ENCODE measurements around the gene BTBD9.

Gene BTBD9

DNA sequence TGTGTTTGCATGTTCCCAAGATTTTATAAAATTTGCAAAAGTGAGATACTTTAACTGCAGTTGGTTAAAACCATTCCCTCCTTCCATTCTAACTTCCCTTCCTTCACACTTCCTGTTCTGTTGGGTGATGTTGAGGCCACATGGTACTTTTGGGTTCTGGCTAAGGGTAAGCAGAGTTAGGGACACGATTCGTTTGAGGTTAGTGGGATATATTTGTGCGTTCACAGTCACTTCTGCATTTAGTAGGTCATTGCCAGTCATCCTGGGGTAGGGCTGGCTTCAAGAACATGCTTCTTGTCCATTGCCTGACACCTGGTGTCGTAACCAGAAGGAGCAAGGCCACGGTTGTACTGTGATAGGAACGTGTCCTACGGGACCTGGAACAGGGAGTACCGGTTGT is 480.1 kb downstream of the BTBD9 start:
- Histone ChIP-seq H3K4me1 (ENCODE audit: insufficient read depth, insufficient read length) (peaks cover 2% of the 10 kb centered on the region), H3K9me3 (ENCODE audit: insufficient read depth, low read length) (no peaks in the 10 kb centered on the region), H3K27me3 (ENCODE audit: insufficient read depth, insufficient read length) (no peaks in the 10 kb centered on the region), H3K9ac (ENCODE audit: insufficient read length, low read depth) (no peak overlapping the region), H3K36me3 (ENCODE audit: insufficient read depth, insufficient read length, low read length) (peaks cover 3% of the 10 kb centered on the region), H3K4me3 (ENCODE audit: insufficient read length, low read depth) (no peak overlapping the region)
- no peak for TF ChIP-seq YY1 (IDR thresholded peaks at IDR 0.05; ENCODE audit: insufficient read depth, insufficient read length)
- TF ChIP-seq SUZ12 (IDR thresholded peaks at IDR 0.05; ENCODE audit: extremely low read depth, insufficient read depth, insufficient read length), result no peak
- no peak for TF ChIP-seq ZNF274 (IDR thresholded peaks at IDR 0.05; ENCODE audit: low read depth, low read length)
- DNase-seq (ENCODE audit: low read depth, low spot score), result no peak

DNA sequence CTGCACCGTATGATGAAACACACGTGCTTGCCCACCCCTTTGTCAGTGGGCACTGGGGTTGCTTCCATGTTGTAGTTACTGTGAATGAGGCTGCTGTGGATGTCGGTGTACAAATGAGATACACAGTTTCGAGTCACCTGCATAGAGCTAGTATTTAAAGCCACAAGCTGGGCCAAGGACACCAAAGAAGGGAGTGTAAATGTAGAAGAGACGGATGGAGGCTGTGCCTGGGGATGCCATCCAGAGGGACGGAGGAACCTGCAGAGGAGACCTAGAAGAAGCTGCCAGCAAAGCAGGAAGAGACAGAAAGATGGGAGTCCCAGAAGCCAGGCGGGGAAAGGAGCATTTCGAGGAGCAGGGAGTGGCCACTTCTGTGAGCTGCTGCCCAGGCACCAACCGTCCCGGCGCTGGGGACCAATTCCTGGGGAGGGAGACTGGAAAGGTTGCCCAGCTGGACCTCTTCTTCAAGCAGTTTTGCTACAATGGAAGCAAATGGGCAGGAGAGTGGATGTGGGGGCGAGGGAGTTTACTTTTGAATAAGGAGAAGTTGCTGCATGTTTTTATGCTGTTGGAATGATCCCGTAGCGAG is 480.9 kb downstream of the BTBD9 start:
- Histone ChIP-seq H3K4me1 (ENCODE audit: insufficient read depth, insufficient read length) (peaks cover 2% of the 10 kb centered on the region), H3K9me3 (ENCODE audit: insufficient read depth, low read length) (no peaks in the 10 kb centered on the region), H3K36me3 (ENCODE audit: insufficient read depth, insufficient read length, low read length) (peaks cover 3% of the 10 kb centered on the region), H3K4me3 (ENCODE audit: insufficient read length, low read depth) (no peak overlapping the region), H3K27me3 (ENCODE audit: insufficient read depth, insufficient read length) (no peaks in the 10 kb centered on the region), H3K9ac (ENCODE audit: insufficient read length, low read depth) (no peak overlapping the region)
- no peak for DNase-seq (ENCODE audit: low read depth, low spot score)
- no peak for TF ChIP-seq SUZ12 (IDR thresholded peaks at IDR 0.05; ENCODE audit: extremely low read depth, insufficient read depth, insufficient read length)
- no peak for TF ChIP-seq YY1 (IDR thresholded peaks at IDR 0.05; ENCODE audit: insufficient read depth, insufficient read length)
- TF ChIP-seq ZNF274 (IDR thresholded peaks at IDR 0.05; ENCODE audit: low read depth, low read length), result no peak

DNA sequence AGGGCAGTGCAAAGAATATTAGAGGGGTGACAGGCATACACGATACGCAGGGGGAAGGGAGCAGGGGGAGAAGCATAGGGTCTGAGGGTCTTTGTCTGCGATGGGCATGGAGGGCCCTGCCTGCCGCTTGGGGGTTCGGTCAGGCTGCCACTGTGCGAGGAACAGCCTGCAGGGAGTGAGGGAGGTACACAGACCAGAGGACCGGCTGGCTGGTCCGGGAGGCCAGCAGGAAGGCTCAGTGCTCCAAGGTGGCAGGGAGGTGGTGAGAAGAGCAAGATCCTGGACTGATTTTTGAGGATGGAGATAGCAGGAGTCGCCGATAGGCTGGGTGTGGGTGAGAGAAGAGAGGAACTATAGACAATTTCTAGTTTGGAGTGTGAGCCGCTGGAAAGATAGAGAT is 481.8 kb downstream of the BTBD9 start:
- H3K4me3 ChIP-seq (ENCODE audit: insufficient read length, low read depth), result no peak overlapping the region
- DNase-seq (ENCODE audit: low read depth, low spot score), result no peak
- H3K9me3 ChIP-seq (ENCODE audit: insufficient read depth, low read length), result no peaks in the 10 kb centered on the region
- no peak overlapping the region for H3K9ac ChIP-seq (ENCODE audit: insufficient read length, low read depth)
- peaks cover 8% of the 10 kb centered on the region for H3K36me3 ChIP-seq (ENCODE audit: insufficient read depth, insufficient read length, low read length)
- H3K4me1 ChIP-seq (ENCODE audit: insufficient read depth, insufficient read length), result peaks cover 7% of the 10 kb centered on the region
- no peak for TF ChIP-seq YY1 (IDR thresholded peaks at IDR 0.05; ENCODE audit: insufficient read depth, insufficient read length)
- TF ChIP-seq SUZ12 (IDR thresholded peaks at IDR 0.05; ENCODE audit: extremely low read depth, insufficient read depth, insufficient read length), result no peak
- no peak for TF ChIP-seq ZNF274 (IDR thresholded peaks at IDR 0.05; ENCODE audit: low read depth, low read length)
- H3K27me3 ChIP-seq (ENCODE audit: insufficient read depth, insufficient read length), result no peaks in the 10 kb centered on the region

DNA sequence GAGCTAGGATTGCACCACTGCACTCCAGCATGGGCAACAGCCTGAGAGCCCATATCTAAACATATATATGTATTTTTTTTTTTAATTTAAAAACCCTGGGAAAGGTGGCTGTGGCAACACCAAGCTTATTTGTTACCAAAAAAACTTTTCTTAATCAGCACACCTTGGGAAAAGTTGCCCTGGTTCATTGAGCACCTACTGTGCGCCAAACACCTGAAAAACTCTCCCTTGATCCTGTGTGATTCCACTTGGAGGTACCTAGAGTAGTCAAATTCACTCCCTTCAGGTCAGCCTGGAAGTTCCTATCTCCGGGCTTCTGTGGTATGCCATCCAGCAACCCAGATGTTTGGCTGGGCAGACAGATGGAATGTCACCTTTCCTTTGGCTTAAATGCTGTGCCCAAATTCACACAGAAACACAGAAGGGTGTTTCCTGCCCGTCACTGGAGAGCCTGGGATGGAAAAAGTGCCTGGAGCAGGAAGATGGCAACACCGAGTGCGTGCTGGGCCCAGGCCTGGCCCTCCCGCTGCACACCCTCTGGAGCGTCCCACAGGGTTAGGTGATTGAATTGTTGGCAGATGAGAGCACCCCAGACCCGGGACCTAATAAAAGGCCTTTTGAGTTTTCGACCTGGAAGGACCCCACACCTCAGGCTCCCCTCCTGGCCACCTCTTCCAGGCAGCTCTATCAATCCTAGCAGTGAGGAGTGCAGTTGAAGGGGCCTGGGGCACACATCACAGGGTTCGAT is 482.7 kb downstream of the BTBD9 start:
- H3K9ac ChIP-seq (ENCODE audit: insufficient read length, low read depth), result no peak overlapping the region
- no peak for DNase-seq (ENCODE audit: low read depth, low spot score)
- H3K9me3 ChIP-seq (ENCODE audit: insufficient read depth, low read length), result no peaks in the 10 kb centered on the region
- peaks cover 10% of the 10 kb centered on the region for H3K36me3 ChIP-seq (ENCODE audit: insufficient read depth, insufficient read length, low read length)
- peaks cover 5% of the 10 kb centered on the region for H3K4me1 ChIP-seq (ENCODE audit: insufficient read depth, insufficient read length)
- no peak overlapping the region for H3K4me3 ChIP-seq (ENCODE audit: insufficient read length, low read depth)
- no peaks in the 10 kb centered on the region for H3K27me3 ChIP-seq (ENCODE audit: insufficient read depth, insufficient read length)
- TF ChIP-seq YY1 (IDR thresholded peaks at IDR 0.05; ENCODE audit: insufficient read depth, insufficient read length) (no peak), ZNF274 (IDR thresholded peaks at IDR 0.05; ENCODE audit: low read depth, low read length) (no peak), SUZ12 (IDR thresholded peaks at IDR 0.05; ENCODE audit: extremely low read depth, insufficient read depth, insufficient read length) (no peak)

DNA sequence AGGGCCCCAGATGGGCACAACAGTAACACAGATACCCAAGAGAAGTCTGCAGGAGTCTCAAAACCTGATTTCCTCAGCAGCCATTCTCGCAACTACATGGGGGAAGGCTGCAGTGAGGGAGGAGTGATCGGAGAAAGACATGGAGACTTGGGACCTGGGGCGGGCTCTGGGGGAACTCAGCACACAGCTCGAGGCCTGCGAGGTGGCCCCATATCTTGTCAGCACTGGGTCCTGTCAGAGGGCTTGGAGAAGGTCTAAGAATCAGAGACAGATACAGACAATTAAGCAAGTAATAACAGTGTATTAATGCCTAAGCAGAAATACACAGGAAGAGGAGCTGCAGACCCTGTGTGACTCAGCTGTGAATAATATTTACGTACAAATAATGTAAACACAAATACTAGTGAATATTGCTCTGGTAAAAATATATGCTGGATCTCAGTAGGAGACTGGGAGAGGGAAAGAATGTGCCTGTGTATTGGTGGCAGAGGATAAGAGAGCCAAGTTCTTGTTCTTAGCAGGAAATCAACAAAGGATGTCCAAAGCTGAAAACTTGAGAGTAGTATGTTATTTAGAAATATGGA is 484.0 kb downstream of the BTBD9 start:
- Histone ChIP-seq H3K36me3 (ENCODE audit: insufficient read depth, insufficient read length, low read length) (peaks cover 10% of the 10 kb centered on the region), H3K4me1 (ENCODE audit: insufficient read depth, insufficient read length) (peaks cover 5% of the 10 kb centered on the region), H3K9ac (ENCODE audit: insufficient read length, low read depth) (no peak overlapping the region), H3K9me3 (ENCODE audit: insufficient read depth, low read length) (no peaks in the 10 kb centered on the region), H3K27me3 (ENCODE audit: insufficient read depth, insufficient read length) (no peaks in the 10 kb centered on the region), H3K4me3 (ENCODE audit: insufficient read length, low read depth) (no peak overlapping the region)
- TF ChIP-seq ZNF274 (IDR thresholded peaks at IDR 0.05; ENCODE audit: low read depth, low read length) (no peak), SUZ12 (IDR thresholded peaks at IDR 0.05; ENCODE audit: extremely low read depth, insufficient read depth, insufficient read length) (no peak), YY1 (IDR thresholded peaks at IDR 0.05; ENCODE audit: insufficient read depth, insufficient read length) (no peak)
- DNase-seq (ENCODE audit: low read depth, low spot score), result no peak

DNA sequence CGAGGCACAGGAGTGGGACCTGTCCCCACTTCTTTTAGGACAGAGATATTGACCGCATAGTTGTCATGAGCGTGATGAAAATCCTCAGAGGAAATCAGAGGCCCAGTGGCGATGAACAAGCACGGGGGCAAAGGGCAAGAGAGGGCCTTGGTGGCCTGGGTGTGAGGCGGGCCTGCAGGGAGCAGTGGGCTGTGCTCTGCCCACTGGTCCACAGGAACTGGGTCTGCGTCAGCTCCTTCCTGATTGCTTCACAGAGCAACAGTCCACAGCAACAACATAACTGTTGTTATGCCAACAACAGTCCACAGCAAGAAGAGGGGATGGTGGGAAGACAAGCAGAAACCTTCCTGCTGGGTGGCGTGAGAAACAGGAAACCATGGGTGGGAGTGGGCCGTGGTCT is 484.6 kb downstream of the BTBD9 start:
- Histone ChIP-seq H3K4me1 (ENCODE audit: insufficient read depth, insufficient read length) (peaks cover 5% of the 10 kb centered on the region), H3K9ac (ENCODE audit: insufficient read length, low read depth) (no peak overlapping the region), H3K27me3 (ENCODE audit: insufficient read depth, insufficient read length) (no peaks in the 10 kb centered on the region), H3K9me3 (ENCODE audit: insufficient read depth, low read length) (no peaks in the 10 kb centered on the region), H3K4me3 (ENCODE audit: insufficient read length, low read depth) (no peak overlapping the region), H3K36me3 (ENCODE audit: insufficient read depth, insufficient read length, low read length) (peaks cover 10% of the 10 kb centered on the region)
- no peak for DNase-seq (ENCODE audit: low read depth, low spot score)
- TF ChIP-seq SUZ12 (IDR thresholded peaks at IDR 0.05; ENCODE audit: extremely low read depth, insufficient read depth, insufficient read length) (no peak), YY1 (IDR thresholded peaks at IDR 0.05; ENCODE audit: insufficient read depth, insufficient read length) (no peak), ZNF274 (IDR thresholded peaks at IDR 0.05; ENCODE audit: low read depth, low read length) (no peak)

DNA sequence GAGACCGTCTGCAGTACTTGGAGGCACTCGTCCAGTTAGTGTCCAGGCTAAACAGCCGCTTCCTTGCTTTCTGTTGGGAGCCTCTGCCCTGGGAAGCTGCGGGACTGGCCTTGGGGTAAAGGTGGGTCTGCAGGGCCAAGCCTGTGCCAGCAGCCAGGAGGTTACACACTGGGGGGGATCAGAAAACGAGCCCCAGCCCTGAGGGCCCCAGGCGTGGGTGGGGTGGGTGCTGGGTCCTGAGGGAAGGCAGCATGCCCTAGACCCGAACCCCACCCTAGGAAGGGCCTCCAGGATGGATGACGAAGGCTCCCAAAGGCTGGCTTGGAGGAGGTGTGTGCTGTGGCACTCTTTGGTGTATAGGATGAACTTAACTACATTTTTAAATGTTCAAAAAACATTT is 485.0 kb downstream of the BTBD9 start:
- Histone ChIP-seq H3K36me3 (ENCODE audit: insufficient read depth, insufficient read length, low read length) (peaks cover 10% of the 10 kb centered on the region), H3K4me1 (ENCODE audit: insufficient read depth, insufficient read length) (peaks cover 5% of the 10 kb centered on the region), H3K9ac (ENCODE audit: insufficient read length, low read depth) (no peak overlapping the region), H3K9me3 (ENCODE audit: insufficient read depth, low read length) (no peaks in the 10 kb centered on the region), H3K4me3 (ENCODE audit: insufficient read length, low read depth) (no peak overlapping the region), H3K27me3 (ENCODE audit: insufficient read depth, insufficient read length) (no peaks in the 10 kb centered on the region)
- no peak for DNase-seq (ENCODE audit: low read depth, low spot score)
- no peak for TF ChIP-seq SUZ12 (IDR thresholded peaks at IDR 0.05; ENCODE audit: extremely low read depth, insufficient read depth, insufficient read length)
- TF ChIP-seq YY1 (IDR thresholded peaks at IDR 0.05; ENCODE audit: insufficient read depth, insufficient read length), result no peak
- no peak for TF ChIP-seq ZNF274 (IDR thresholded peaks at IDR 0.05; ENCODE audit: low read depth, low read length)

Measured in NT2/D1 (cell line).